GM21723 (cell line): Measurements from ENCODE around the gene MAP3K19.
"Not testable (repeated sequence)": the region's sequence is repeated elsewhere in the genome, so short reads cannot be mapped to it uniquely, and the experiment has no call there.

Source experiments
- ATAC-seq: cut with Tn5 transposase; IDR thresholded peaks from one replicate; pipeline ENCODE4 v1.9.1; 2021; ENCODE audit warnings: mild to moderate bottlenecking, moderate library complexity; ENCODE audit not compliant: unreplicated experiment

The MAP3K19 gene

DNA sequence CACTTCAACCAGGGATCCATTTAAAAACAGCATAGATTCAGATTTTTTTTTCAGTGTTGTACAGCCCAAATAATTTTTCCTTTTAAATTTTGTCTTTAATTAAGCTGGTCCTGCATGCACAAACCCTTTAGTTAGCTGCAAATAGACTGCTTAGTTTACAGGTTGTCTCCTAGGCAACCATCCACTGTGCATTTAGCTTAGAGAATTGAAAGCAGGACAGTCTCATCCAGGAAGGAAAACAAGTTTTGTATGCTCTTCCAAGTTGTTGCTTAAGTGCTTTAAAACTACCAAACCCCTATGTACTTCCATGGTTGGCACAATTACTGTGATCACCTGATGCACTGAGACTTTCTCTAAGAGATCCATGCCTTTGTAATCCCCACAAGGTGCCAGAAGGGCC lies at the start of gene MAP3K19:
TSS of gene MAP3K19 (minus strand) at position 148 of the 400 bp plus-strand sequence. CDS start 22,800 bp downstream, outside the sequence.
- no peak for ATAC-seq

GRCh38 chr2:135096665-135097446 lies 49.6 kb upstream of the MAP3K19 start:
- no peak for ATAC-seq

GRCh38 chr2:135095591-135095990 lies 48.3 kb upstream of the MAP3K19 start:
- no peak for ATAC-seq

GRCh38 chr2:135094508-135094907 lies 47.3 kb upstream of the MAP3K19 start:
- no peak for ATAC-seq

- ATAC-seq = no peak
These were observed 46.6 kb upstream of the MAP3K19 start for GRCh38 chr2:135093670-135094330.

DNA sequence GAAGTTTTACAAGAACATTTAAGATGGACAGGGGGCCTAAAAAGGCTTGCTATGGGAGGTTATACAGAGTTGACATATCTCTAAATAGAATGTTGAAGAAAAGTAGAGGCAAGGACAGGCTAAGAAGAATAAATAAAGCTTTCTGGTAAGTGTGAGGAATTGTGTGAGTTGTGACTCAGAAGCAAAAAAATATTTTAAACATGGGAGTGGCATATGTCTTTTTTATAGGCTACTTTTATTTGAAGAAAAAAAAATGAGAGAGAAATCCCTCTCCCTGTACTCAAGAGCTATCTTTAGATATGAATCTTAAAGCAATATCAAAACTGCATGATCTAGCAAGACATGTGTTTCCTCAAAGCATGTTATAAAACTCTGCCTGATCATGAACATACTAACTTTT lies 45.9 kb upstream of the MAP3K19 start:
- ATAC-seq = no peak

GRCh38 chr2:135091681-135092080 lies 44.4 kb upstream of the MAP3K19 start:
- ATAC-seq = no peak

DNA sequence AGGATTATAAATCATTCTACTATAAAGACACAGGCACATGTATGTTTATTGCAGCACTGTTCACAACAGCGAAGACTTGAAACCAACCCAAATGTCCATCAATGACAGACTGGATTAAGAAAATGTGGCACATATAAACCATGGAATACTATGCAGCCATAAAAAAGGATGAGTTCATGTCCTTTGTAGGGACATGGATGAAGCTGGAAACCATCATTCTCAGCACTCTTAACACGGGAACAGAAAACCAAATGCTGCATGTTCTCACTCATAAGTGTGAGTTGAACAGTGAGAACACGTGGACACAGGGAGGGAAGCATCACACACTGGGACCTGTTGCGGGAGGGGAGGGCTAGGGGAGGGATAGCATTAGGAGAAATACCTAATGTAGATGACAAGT lies 42.4 kb upstream of the MAP3K19 start:
- not testable (repeated sequence) for ATAC-seq

DNA sequence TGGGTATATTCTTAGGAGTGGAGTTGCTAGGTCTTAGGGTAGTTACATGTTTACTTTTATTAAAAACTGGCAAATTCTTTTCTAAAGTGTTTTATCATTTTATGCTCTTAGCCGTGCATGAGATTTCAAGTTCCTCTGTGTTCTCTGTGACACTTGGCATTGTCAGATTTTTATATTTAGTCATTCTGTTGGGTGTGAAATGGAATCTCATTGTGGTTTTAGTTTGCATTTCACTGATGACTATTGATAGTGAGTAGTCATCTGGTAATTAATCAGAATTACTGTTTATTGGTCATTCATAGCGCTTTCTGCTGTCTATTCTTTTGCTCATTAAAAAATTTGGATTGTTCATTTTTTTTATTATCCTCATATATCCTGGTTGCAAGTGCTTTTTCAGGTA lies 39.0 kb upstream of the MAP3K19 start:
- no peak for ATAC-seq

DNA sequence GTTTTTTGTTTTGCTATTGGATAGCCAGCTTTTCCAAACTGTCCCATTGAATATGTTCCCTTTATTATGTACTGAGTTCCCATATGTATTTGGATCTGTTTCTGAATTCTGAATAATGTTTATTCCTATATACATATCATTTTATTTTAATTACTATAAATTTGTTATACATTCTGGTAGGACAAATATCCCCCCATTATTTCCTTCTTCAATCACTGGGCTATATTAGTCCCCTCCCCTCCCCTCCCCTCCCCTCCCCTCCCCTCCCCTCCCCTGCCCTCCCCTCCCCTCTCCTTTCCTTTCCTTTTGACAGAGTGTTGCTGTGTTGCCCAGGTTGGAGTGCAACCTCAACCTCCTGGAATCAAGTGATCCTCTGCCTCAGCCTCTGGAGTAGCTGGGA lies 31.2 kb upstream of the MAP3K19 start:
- no peak for ATAC-seq

DNA sequence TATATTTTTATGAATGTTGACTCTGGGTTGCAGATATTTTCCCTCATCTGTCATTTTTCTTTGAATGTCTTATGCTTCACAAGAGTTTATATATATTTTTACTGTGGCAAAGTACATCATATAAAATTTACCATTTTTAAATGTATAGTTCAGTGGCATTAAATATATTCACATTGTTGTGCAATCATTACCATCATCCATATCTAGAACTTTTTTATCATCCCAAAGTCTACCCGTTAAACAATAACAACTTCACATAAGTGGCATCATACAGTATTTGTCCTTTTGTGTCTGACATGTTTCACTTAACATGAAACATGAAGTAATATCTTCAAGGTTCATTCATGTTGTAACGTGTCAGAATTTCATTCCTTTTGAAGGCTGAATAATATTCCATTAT lies 29.3 kb upstream of the MAP3K19 start:
- no peak for ATAC-seq

DNA sequence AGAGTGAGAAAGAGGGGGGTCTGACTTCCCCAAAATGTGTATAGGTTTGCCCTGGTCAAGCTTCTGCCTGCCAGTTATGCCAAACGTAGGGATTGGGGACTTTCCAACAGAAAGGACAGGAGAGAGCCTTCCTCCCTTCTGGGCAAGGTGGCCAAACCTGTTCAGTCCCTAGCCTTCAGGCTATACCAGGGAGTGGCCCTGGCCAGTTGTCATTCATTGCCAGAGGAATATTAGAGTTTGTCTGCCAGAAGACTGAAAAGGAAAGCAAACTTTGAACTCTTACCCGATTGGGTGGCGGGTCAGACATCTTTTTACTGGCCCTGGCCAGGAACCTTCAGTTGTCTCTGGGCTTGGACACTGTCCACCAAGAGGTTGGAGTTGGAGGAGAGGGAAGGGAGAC lies 27.0 kb upstream of the MAP3K19 start:
- ATAC-seq = no peak

- no peak for ATAC-seq
These were observed 25.1 kb upstream of the MAP3K19 start for GRCh38 chr2:135072125-135072997.

DNA sequence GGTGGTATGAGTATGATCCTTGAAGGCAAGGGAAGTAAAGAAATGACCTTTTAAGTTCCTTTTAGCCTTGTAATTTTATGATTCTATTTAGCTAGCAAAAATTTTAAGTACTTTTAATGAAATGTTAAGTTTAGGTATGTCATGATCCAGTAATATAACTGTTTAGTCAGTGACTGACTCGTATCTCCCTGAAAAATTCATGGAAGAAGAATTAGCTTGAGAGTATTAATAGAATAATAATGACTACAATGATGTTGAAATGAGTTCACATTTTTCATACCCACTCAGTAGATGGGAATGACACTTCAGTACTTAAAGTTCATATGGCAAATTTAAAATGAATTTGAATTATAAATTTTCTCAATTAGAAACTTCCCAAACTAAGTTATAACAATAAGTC lies 19.5 kb upstream of the MAP3K19 start:
- ATAC-seq = no peak

- no peak for ATAC-seq
These were observed 16.9 kb upstream of the MAP3K19 start for GRCh38 chr2:135064149-135064548.

GRCh38 chr2:135063210-135063609 lies 16.0 kb upstream of the MAP3K19 start:
- no peak for ATAC-seq

DNA sequence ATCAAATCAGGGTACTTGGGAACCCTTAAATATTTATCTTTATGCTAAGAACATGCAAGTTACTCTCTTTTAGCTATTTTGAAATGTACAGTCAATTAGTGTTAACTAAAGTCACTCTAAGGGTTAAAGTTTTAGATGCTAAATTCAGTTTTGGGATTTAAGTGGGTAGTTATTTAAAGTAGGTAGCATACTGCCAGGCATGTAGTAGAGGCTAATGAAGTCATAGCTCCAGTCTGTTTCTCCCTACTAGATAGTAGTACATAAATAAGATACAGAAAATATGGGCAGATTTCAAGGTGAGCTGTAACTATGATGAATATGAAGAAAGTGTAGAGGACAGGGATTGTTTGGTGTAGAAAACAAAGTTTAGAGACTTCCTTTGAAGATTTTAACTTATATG lies 12.3 kb upstream of the MAP3K19 start:
- no peak for ATAC-seq

- ATAC-seq = no peak
These were observed 9.5 kb upstream of the MAP3K19 start for GRCh38 chr2:135056790-135057189.

DNA sequence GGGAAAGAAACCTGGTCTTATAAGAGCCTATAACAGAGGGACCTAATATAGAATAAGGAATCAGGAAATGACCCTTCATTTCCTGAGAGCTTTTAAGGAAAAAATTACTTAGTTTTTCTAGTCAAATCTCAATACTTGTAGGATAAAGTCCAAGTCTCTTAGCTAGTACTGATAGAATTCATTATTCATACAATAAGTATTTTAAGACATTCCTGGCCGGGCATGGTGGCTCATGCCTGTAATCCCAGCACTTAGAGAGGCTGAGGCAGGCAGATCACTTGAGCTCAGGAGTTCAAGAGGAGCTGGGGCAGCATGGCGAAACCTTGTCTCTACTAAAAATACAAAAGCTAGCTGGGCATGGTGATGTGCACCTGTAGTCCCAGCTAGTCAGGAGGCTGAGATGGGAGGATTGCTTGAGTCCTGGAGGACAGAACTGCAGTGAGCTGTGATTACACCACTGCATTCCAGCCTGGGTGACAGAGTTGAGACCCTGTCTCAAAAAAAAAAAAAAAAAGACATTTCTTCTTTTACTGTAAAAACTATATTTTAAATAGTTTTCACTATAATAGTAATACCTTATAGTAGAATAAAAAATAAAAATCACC lies 8.0 kb upstream of the MAP3K19 start:
- ATAC-seq = no peak

DNA sequence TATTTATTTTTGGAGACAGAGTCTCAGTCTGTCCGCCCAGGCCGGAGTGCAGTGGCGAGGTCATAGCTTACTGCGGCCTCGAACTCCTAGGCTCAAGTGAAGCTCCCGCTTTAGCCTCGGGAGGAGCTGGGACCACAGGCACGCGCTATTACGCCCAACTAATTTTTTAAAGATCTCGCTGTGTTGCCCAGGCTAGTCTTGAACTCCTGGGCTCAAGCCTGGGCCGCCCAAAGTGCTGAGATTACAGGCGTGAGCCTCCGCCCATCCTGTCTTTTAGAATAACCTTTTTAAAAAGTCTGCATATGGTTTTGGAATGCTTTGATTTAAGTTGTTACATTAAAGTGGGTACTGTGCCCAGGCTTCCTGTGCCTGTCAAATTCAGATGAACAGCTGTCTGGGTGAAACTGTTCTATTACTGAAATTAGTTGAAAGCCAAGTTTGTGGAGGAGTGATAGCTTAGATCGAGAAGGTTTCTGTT lies 5.8 kb upstream of the MAP3K19 start:
- peak; percentile 45 for ATAC-seq
